ENCODE results near the gene LSP1.
A peak's percentile ranks its signal among the peaks of the same experiment; 100 is the strongest.

Gene LSP1

GRCh38 chr11:1837171-1838076, 15.5 kb upstream of the LSP1 start:
- DNase-seq (ENCODE audit: low spot score), result peak; percentile 90

GRCh38 chr11:1838077-1838425, 14.8 kb upstream of the LSP1 start:
- no peak for DNase-seq (ENCODE audit: low spot score)

- DNase-seq (ENCODE audit: low spot score), result no peak
These were observed 14.3 kb upstream of the LSP1 start, which contains the start of gene TNNI2 for GRCh38 chr11:1838426-1839144. TSS of gene TNNI2 (plus strand) at chr11:1838981. CDS start at chr11:1839697, 716 bp downstream.

- no peak for DNase-seq (ENCODE audit: low spot score)
These were observed 13.5 kb upstream of the LSP1 start for GRCh38 chr11:1839204-1839923.

- DNase-seq (ENCODE audit: low spot score), result no peak
These were observed 12.7 kb upstream of the LSP1 start for GRCh38 chr11:1839924-1840779.

- DNase-seq (ENCODE audit: low spot score), result no peak
These were observed 12.0 kb upstream of the LSP1 start for GRCh38 chr11:1840780-1841480.

- no peak for DNase-seq (ENCODE audit: low spot score)
These were observed 11.3 kb upstream of the LSP1 start for GRCh38 chr11:1841511-1842148.

GRCh38 chr11:1842149-1843097, 10.5 kb upstream of the LSP1 start:
- no peak for DNase-seq (ENCODE audit: low spot score)

GRCh38 chr11:1843098-1843473, 9.8 kb upstream of the LSP1 start:
- no peak for DNase-seq (ENCODE audit: low spot score)

- DNase-seq (ENCODE audit: low spot score), result no peak
These were observed 9.1 kb upstream of the LSP1 start for GRCh38 chr11:1843796-1844195.

GRCh38 chr11:1844221-1845094, 8.4 kb upstream of the LSP1 start:
- DNase-seq (ENCODE audit: low spot score), result no peak

- DNase-seq (ENCODE audit: low spot score), result no peak
These were observed 7.8 kb upstream of the LSP1 start for GRCh38 chr11:1845095-1845429.

GRCh38 chr11:1845561-1846452, 7.1 kb upstream of the LSP1 start:
- DNase-seq (ENCODE audit: low spot score), result no peak

- no peak for DNase-seq (ENCODE audit: low spot score)
These were observed 6.4 kb upstream of the LSP1 start for GRCh38 chr11:1846453-1846932.

GRCh38 chr11:1847006-1847735, 5.7 kb upstream of the LSP1 start:
- no peak for DNase-seq (ENCODE audit: low spot score)

GRCh38 chr11:1847926-1848639, 4.8 kb upstream of the LSP1 start:
- DNase-seq (ENCODE audit: low spot score), result no peak
